HepG2 (cell line): ENCODE measurements around the gene KDM3A. TPM values are rescaled to one million over a fixed set of nuclear protein-coding genes. Genes with fewer than 3 reads are reported as not detected.
"Not testable (repeated sequence)": the region's sequence is repeated elsewhere in the genome, so short reads cannot be mapped to it uniquely, and the experiment has no call there.

Experiments used
- ATAC-seq: fragments of 200-7000 bp; cut with Tn5 transposase; 3 replicates; pipeline ENCODE4 v1.9.1; 2020; ENCODE audit warnings: mild to moderate bottlenecking, moderate library complexity
- BruUV-seq: library from RNA; stranded (reverse); fragments of 400-500 nt; replicated peaks from 2 replicates; lab custom pipeline; 2021; lab: Mats Ljungman, UMichigan
- CTCF ChIA-PET: fragments of 300-600 bp; formaldehyde crosslinking; extraction: SDS; loops from one replicate; lab custom pipeline; 2021; ENCODE audit warnings: low total read pairs, inconsistent platforms, low intra/inter-chr PET ratio; lab: Yijun Ruan, JAX
- POLR2A ChIA-PET: fragments of 350-600 bp; sonication (Branson Sonifier 250); formaldehyde crosslinking; loops from one replicate; lab custom pipeline; 2020; ENCODE audit warnings: antibody characterized with exemption, inconsistent platforms; lab: Yijun Ruan, JAX
- DNase-seq: peaks from one replicate; pipeline ENCODE4 v3.0.0-alpha.2; 2015; ENCODE audit warnings: low spot score
- FAIRE-seq: peaks from 3 replicates; lab custom pipeline; 2011; peaks lifted over from hg19 to GRCh38; lab: Jason Lieb, UNC
- H2AFZ ChIP-seq: one replicate; pipeline ENCODE4 v1.6.1; 2011; ENCODE audit warnings: low read length, inconsistent platforms
- H3K27ac ChIP-seq: fragments of 300-600 bp; 3 replicates; pipeline ENCODE4 v1.8.0; 2011; ENCODE audit warnings: mixed run types, mild to moderate bottlenecking, mixed read lengths, low read length, inconsistent platforms; ENCODE audit not compliant: insufficient read depth; ENCODE audit errors: extremely low read length
- H3K27me3 ChIP-seq, 2 experiments: fragments of 200-600 bp in 1 of 2; 2 replicates in 1 of 2; 3 replicates in 1 of 2; pipeline versions ENCODE4 v1.6.0 to v1.8.0; 2011; ENCODE audit warnings: low read length in 2 of 2, mild to moderate bottlenecking in 2 of 2, moderate library complexity in 2 of 2, inconsistent platforms in 1 of 2; ENCODE audit not compliant: insufficient read depth in 2 of 2, control insufficient read depth in 1 of 2
- H3K36me3 ChIP-seq, 2 experiments: fragments of 200-600 bp in 1 of 2; replicated peaks in 1 of 2; 2 replicates in 1 of 2; 3 replicates in 1 of 2; pipeline versions ENCODE4 v1.5.1 to v1.8.0; 2011; ENCODE audit warnings: low read length in 2 of 2, inconsistent platforms in 1 of 2; ENCODE audit not compliant: insufficient read depth in 2 of 2, control insufficient read depth in 1 of 2
- H3K4me1 ChIP-seq: 2 replicates; pipeline ENCODE4 v1.5.1; 2012; ENCODE audit warnings: low read length, inconsistent platforms; ENCODE audit not compliant: insufficient read depth
- H3K4me2 ChIP-seq: 2 replicates; pipeline ENCODE4 v1.6.0; 2011; ENCODE audit warnings: low read depth, low read length, inconsistent platforms
- H3K4me3 ChIP-seq, 3 experiments: fragments of 200-600 bp in 1 of 3; sonication (generic), shearing (Covaris generic) in 1 of 3; replicated peaks in 1 of 3; 2 replicates each; pipeline ENCODE4 v1.5.1; 2011 to 2016; ENCODE audit warnings: low read length in 3 of 3, inconsistent platforms in 2 of 3, low read depth in 2 of 3, mild to moderate bottlenecking in 2 of 3, control low read depth in 1 of 3, mixed read lengths in 1 of 3; ENCODE audit not compliant: insufficient read depth in 1 of 3
- H3K79me2 ChIP-seq: one replicate; pipeline ENCODE4 v1.6.1; 2011; ENCODE audit warnings: low read length, inconsistent platforms; ENCODE audit not compliant: insufficient read depth
- H3K9ac ChIP-seq: 2 replicates; pipeline ENCODE4 v1.6.0; 2011; ENCODE audit warnings: mild to moderate bottlenecking, low read depth, low read length, inconsistent platforms; ENCODE audit not compliant: insufficient read depth
- H3K9me3 ChIP-seq: 2 replicates; pipeline ENCODE4 v1.5.1; 2012; ENCODE audit warnings: mild to moderate bottlenecking, low read length
- H4K20me1 ChIP-seq: 2 replicates; pipeline ENCODE4 v1.6.0; 2011; ENCODE audit warnings: inconsistent platforms, mild to moderate bottlenecking, low read length, moderate library complexity; ENCODE audit not compliant: insufficient read depth
- GPN1 ChIP-seq: sonication (generic); formaldehyde crosslinking; IDR thresholded peaks from 2 replicates; pipeline ENCODE4 v1.5.1; 2020; ENCODE audit warnings: missing genetic modification reagents, borderline replicate concordance
- MTA1 ChIP-seq: sonication (generic); formaldehyde crosslinking; IDR thresholded peaks from 2 replicates; pipeline ENCODE4 v1.4.0; 2020; ENCODE audit warnings: missing genetic modification reagents, mild to moderate bottlenecking, borderline replicate concordance
- ZFP1 ChIP-seq: IDR thresholded peaks from 2 replicates; pipeline ENCODE4 v1.6.1; 2016
- WGBS: methylation state at CpG from one replicate; pipeline ENCODE4 v1.1.6; 2017; ENCODE audit warnings: low lambda C conversion rate; 5-methylcytosine and 5-hydroxymethylcytosine counted together
- in situ Hi-C: cut with HindIII; loops from 2 replicates; pipeline ENCODE4 v1.10.0; 2017; ENCODE audit warnings: low pct_unique_long_range_greater_than_20kb; ENCODE audit not compliant: extremely low pct_ligation_motif_present
- intact Hi-C: fragments of 100-400 bp; cut with micrococcal nuclease; formaldehyde crosslinking; loops from one replicate; pipeline ENCODE4 v1.10.0; 2022; ENCODE audit not compliant: unreplicated experiment
- polyA plus RNA-seq, 8 experiments: library from polyadenylated mRNA; depleted of rRNA in 3 of 8; stranded (reverse) in 7 of 8; unstranded in 1 of 8; fragments of >200 nt; fragmentation: Illumina TruSeq in 4 of 8; extraction: Trizol in 4 of 8; gene quantifications; 2 replicates each; pipeline versions ENCODE4 v1.2.1 to v1.2.3, GENCODE V29; 2011 to 2016; ENCODE audit warnings: low read depth in 4 of 8, missing spikeins in 1 of 8, mixed read lengths in 1 of 8; ENCODE audit not compliant: insufficient read depth in 1 of 8
- total RNA-seq, 5 experiments: library from RNA; depleted of rRNA; stranded (reverse); fragments of >200 nt; fragmentation: Illumina TruSeq; extraction: Trizol; gene quantifications; 2 replicates each; pipeline ENCODE4 v1.2.3, GENCODE V29; 2016; ENCODE audit warnings: low read depth in 1 of 5
- TF ChIP-seq, protein P1 (sequence below): sonication (generic); formaldehyde crosslinking; IDR thresholded peaks from 2 replicates; pipeline ENCODE4 v1.5.0; 2020; ENCODE audit warnings: missing genetic modification reagents
- TF ChIP-seq, protein P2 (sequence below): sonication (generic); formaldehyde crosslinking; IDR thresholded peaks from 2 replicates; pipeline ENCODE4 v1.4.0; 2020; ENCODE audit warnings: mild to moderate bottlenecking, missing genetic modification reagents

The KDM3A gene
- total and polyA plus RNA-seq, 2 of the 13 experiments (the other 11 are each of a cell fraction or from before 2014, with no cell fraction given), result 21.0 to 70.2 TPM

DNA sequence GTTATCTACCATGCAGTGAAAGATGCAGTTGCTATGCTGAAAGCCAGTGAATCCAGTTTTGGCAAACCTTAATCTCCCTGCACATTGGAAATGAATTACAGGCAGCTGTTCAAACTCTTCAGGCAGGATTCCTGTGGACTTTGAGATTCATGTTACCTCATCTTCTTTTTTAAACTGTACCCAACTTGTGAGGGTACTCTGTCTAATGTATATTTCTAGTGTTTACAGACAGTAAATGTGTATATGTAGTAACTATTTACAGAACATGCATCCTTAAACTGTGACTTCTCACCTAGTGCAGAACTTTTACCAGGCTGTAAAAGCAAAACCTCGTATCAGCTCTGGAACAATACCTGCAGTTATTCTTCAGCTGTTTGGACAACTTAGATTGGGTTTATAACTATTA lies 50.9 kb downstream of the KDM3A start (continued):
- TF ChIP-seq, protein P1, sequence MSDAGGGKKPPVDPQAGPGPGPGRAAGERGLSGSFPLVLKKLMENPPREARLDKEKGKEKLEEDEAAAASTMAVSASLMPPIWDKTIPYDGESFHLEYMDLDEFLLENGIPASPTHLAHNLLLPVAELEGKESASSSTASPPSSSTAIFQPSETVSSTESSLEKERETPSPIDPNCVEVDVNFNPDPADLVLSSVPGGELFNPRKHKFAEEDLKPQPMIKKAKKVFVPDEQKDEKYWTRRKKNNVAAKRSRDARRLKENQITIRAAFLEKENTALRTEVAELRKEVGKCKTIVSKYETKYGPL (CRISPR knock-in tag), result no peak
- TF ChIP-seq ZFP1 (CRISPR knock-in tag) (no peak), MTA1 (CRISPR knock-in tag) (no peak), GPN1 (no peak)
- TF ChIP-seq, protein P2, sequence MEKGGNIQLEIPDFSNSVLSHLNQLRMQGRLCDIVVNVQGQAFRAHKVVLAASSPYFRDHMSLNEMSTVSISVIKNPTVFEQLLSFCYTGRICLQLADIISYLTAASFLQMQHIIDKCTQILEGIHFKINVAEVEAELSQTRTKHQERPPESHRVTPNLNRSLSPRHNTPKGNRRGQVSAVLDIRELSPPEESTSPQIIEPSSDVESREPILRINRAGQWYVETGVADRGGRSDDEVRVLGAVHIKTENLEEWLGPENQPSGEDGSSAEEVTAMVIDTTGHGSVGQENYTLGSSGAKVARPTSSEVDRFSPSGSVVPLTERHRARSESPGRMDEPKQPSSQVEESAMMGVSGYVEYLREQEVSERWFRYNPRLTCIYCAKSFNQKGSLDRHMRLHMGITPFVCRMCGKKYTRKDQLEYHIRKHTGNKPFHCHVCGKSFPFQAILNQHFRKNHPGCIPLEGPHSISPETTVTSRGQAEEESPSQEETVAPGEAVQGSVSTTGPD (CRISPR knock-in tag), result no peak

DNA sequence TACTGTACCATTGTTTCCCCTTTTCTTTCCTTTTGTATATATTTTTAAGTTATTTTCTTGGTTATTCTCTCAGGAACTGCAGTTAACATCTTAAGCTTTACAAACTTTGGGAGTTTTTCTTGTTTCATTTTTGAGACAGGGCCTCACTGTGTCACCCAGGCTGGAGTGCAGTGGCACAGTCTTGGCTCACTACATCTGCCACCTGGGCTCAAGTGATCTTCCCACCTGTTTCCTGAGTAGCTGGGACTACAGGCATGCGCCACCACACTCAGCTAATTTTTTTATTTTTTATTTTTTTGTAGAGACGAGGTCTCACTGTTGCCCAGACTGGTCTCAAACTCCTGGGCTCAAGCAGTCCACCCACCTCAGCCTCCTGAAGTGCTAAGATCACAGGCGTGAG lies 55.2 kb downstream of the KDM3A start:
- H3K27me3 ChIP-seq, H3K27ac ChIP-seq, FAIRE-seq, H3K4me2 ChIP-seq, POLR2A ChIA-PET, DNase-seq, ATAC-seq, H3K9ac ChIP-seq, BruUV-seq, intact Hi-C loops, H4K20me1 ChIP-seq, in situ Hi-C loops, CTCF ChIA-PET, H3K4me3 ChIP-seq, H3K79me2 ChIP-seq, H2AFZ ChIP-seq: not testable (repeated sequence)
- Histone ChIP-seq H3K36me3 (peaks cover 11 to 79% of the 10 kb centered on the region in 2 experiments), H3K9me3 (peaks cover 21% of the 10 kb centered on the region), H3K4me1 (peaks cover 14% of the 10 kb centered on the region)
- 95% methylated on average over 3 of the region's 3 CpGs for WGBS
